Astrocyte (in vitro differentiated cells and primary cell): ENCODE data around the gene RBM19. TPM values are rescaled to one million over a fixed set of nuclear protein-coding genes. Genes with fewer than 3 reads are reported as not detected.
A peak's percentile ranks its signal among the peaks of the same experiment; 100 is the strongest.

Experiments used
- DNase-seq: peaks from one replicate; pipeline ENCODE4 v3.0.0-alpha.2; 2010; ENCODE audit warnings: low read depth
- FAIRE-seq: peaks from 2 replicates; lab custom pipeline; 2011; peaks lifted over from hg19 to GRCh38; lab: Jason Lieb, UNC
- H2AFZ ChIP-seq: 2 replicates; pipeline ENCODE4 v1.6.0; 2012; ENCODE audit warnings: low read depth, low read length, inconsistent platforms
- H3K27ac ChIP-seq: 2 replicates; pipeline ENCODE4 v1.5.1; 2011; ENCODE audit warnings: low read depth, low read length, inconsistent platforms
- H3K27me3 ChIP-seq: 2 replicates; pipeline ENCODE4 v1.6.0; 2011; ENCODE audit warnings: low read length, inconsistent platforms; ENCODE audit not compliant: insufficient read depth
- H3K36me3 ChIP-seq: 2 replicates; pipeline ENCODE4 v1.5.1; 2011; ENCODE audit warnings: low read length, inconsistent platforms; ENCODE audit not compliant: insufficient read depth
- H3K4me1 ChIP-seq: 2 replicates; pipeline ENCODE4 v1.5.1; 2011; ENCODE audit warnings: low read length, inconsistent platforms; ENCODE audit not compliant: insufficient read depth
- H3K4me2 ChIP-seq: 2 replicates; pipeline ENCODE4 v1.6.0; 2012; ENCODE audit warnings: low read length, inconsistent platforms
- H3K4me3 ChIP-seq: 2 replicates; pipeline ENCODE4 v1.5.1; 2011; ENCODE audit warnings: low read depth, mild to moderate bottlenecking, low read length, inconsistent platforms; ENCODE audit not compliant: insufficient read depth
- H3K79me2 ChIP-seq: 2 replicates; pipeline ENCODE4 v1.6.0; 2012; ENCODE audit warnings: mild to moderate bottlenecking, low read length, inconsistent platforms; ENCODE audit not compliant: insufficient read depth
- H3K9ac ChIP-seq: 2 replicates; pipeline ENCODE4 v1.6.0; 2012; ENCODE audit warnings: mild to moderate bottlenecking, low read length, inconsistent platforms
- H3K9me3 ChIP-seq: 2 replicates; pipeline ENCODE4 v1.5.1; 2012; ENCODE audit warnings: low read depth, mild to moderate bottlenecking, low read length, inconsistent platforms; ENCODE audit not compliant: insufficient read depth
- H4K20me1 ChIP-seq: 2 replicates; pipeline ENCODE4 v1.6.0; 2012; ENCODE audit warnings: low read length, inconsistent platforms; ENCODE audit not compliant: insufficient read depth
- H3K27ac Mint-ChIP-seq: one replicate; pipeline ENCODE4 v1.8.0; 2021; ENCODE audit warnings: mild to moderate bottlenecking, mixed read lengths; ENCODE audit not compliant: unreplicated experiment
- H3K27me3 Mint-ChIP-seq: one replicate; pipeline ENCODE4 v1.8.0; 2021; ENCODE audit warnings: low read depth, mixed read lengths; ENCODE audit not compliant: unreplicated experiment
- H3K36me3 Mint-ChIP-seq: one replicate; pipeline ENCODE4 v1.8.0; 2021; ENCODE audit warnings: low read depth, mixed read lengths; ENCODE audit not compliant: unreplicated experiment
- H3K4me1 Mint-ChIP-seq: one replicate; pipeline ENCODE4 v1.8.0; 2021; ENCODE audit warnings: low read depth, mixed read lengths; ENCODE audit not compliant: unreplicated experiment
- H3K4me3 Mint-ChIP-seq: one replicate; pipeline ENCODE4 v1.8.0; 2021; ENCODE audit warnings: mild to moderate bottlenecking, moderate library complexity, mixed read lengths; ENCODE audit not compliant: unreplicated experiment
- H3K9me3 Mint-ChIP-seq: one replicate; pipeline ENCODE4 v1.8.0; 2021; ENCODE audit warnings: mild to moderate bottlenecking, mixed read lengths; ENCODE audit not compliant: unreplicated experiment
- CTCF ChIP-seq: IDR thresholded peaks from 2 replicates; pipeline ENCODE4 v1.5.1; 2011; ENCODE audit warnings: low read depth, mild to moderate bottlenecking, inconsistent platforms, low read length, moderate library complexity; ENCODE audit not compliant: insufficient read depth
- EZH2 ChIP-seq: IDR thresholded peaks from 2 replicates; pipeline ENCODE4 v1.6.1; 2012; ENCODE audit warnings: mild to moderate bottlenecking, low read length, inconsistent platforms; ENCODE audit not compliant: insufficient read depth
- total RNA-seq: library from RNA; stranded (reverse); gene quantifications from 2 replicates; pipeline ENCODE4 v1.2.1, GENCODE V29; 2021

RBM19 gene
- total RNA-seq, 1 donor from 2014 or later: 32.3 TPM

- H3K27ac Mint-ChIP-seq: no peak overlapping the region
- no peak overlapping the region for H3K4me3 ChIP-seq
- H3K9me3 Mint-ChIP-seq: no peaks in the 10 kb centered on the region
- no peak overlapping the region for H3K4me3 Mint-ChIP-seq
- H3K9ac ChIP-seq: no peak overlapping the region
- no peaks in the 10 kb centered on the region for H4K20me1 ChIP-seq
- no peaks in the 10 kb centered on the region for H3K9me3 ChIP-seq
- TF ChIP-seq CTCF (no peak), EZH2 (no peak)
- peaks cover 2% of the 10 kb centered on the region for H3K4me1 ChIP-seq
- no peaks in the 10 kb centered on the region for H3K4me1 Mint-ChIP-seq
- H2AFZ ChIP-seq: no peak overlapping the region
- no peaks in the 10 kb centered on the region for H3K79me2 ChIP-seq
- H3K27me3 ChIP-seq: no peaks in the 10 kb centered on the region
- H3K27me3 Mint-ChIP-seq: no peaks in the 10 kb centered on the region
- no peak overlapping the region for H3K4me2 ChIP-seq
- DNase-seq (peak; percentile 39), FAIRE-seq (no peak)
- H3K36me3 Mint-ChIP-seq: peaks cover 28% of the 10 kb centered on the region
- H3K36me3 ChIP-seq: no peaks in the 10 kb centered on the region
- no peak overlapping the region for H3K27ac ChIP-seq
Observed at GRCh38 chr12:113850309-113851056, 115.6 kb downstream of the RBM19 start.

GRCh38 chr12:113847856-113848255, 118.3 kb downstream of the RBM19 start:
- TF ChIP-seq EZH2 (no peak), CTCF (no peak)

More at GRCh38 chr12:113847856-113848255, 118.3 kb downstream of the RBM19 start:
- Histone ChIP-seq H3K4me1 (peaks cover 7% of the 10 kb centered on the region), H3K36me3 (no peaks in the 10 kb centered on the region), H3K9me3 (no peaks in the 10 kb centered on the region), H3K27ac (no peak overlapping the region), H3K9ac (no peak overlapping the region), H3K79me2 (no peaks in the 10 kb centered on the region), H2AFZ (no peak overlapping the region), H3K27me3 (no peaks in the 10 kb centered on the region), H4K20me1 (no peaks in the 10 kb centered on the region), H3K4me2 (no peak overlapping the region), H3K4me3 (no peak overlapping the region)
- no peaks in the 10 kb centered on the region for H3K4me1 Mint-ChIP-seq
- no peak overlapping the region for H3K27ac Mint-ChIP-seq
- H3K4me3 Mint-ChIP-seq: no peak overlapping the region
- peak; percentile 55 for FAIRE-seq
- no peaks in the 10 kb centered on the region for H3K9me3 Mint-ChIP-seq
- H3K36me3 Mint-ChIP-seq: peaks cover 29% of the 10 kb centered on the region
- no peaks in the 10 kb centered on the region for H3K27me3 Mint-ChIP-seq
- DNase-seq: no peak
